NCI-H82 (cell line): Measurements from ENCODE around the gene ZBTB18.

ENCODE experiments used
- DNase-seq: peaks from one replicate; lab custom pipeline; 2025; lab: John Stamatoyannopoulos, UW

ZBTB18 gene

DNA sequence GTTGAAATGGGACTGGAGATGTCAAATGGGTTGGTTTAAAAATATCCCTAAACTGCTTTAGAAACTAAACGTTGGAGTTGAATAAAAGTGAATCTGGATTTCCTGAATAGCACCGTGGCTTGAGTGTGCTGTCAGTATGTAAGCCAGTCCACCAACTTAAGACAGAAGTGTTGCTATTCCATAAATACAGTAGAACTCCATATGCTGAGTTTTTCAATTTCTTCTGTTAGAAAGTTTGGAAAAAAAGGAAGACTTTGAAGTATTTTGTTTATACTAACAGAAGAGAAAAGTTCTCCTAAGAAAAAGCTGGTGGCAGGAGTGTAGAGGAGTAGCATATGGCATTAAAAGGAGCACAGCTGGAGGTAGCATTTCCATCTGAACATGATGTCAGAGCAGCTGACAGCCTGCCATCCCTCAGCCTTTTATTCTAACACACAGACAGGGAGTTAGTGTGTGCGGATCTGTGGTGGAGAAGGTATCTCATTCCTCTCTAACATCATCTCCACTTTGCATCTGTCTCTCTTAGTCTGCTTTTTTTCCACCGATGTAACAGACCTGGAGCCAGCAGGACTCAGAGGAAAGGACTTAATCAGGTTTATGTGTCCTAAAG, at the start of gene ZBTB18:
ZBTB18 (plus strand) TSS at position 449 of the 610 bp plus-strand sequence; CDS start at position 598, 149 bp downstream.
- DNase-seq, result peak; percentile 99

DNA sequence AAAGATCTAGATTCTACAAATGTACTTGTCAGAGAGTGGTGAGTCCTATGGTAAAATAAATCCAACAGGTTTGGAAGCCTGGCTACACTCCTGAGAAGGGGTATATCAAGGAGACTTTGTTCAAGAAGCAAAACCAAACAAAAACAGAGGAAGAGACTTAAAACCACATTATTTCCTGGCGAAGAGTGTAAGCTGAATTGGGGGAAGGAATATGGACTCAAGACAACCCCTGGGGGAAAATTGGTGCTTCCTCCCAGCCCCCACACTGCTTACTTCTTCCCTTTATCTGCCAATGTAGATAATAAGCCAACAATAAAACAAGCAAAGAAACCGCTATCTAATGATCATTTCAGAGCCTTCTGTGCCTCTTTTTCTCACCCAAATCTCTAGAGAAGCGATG, 48.4 kb upstream of the ZBTB18 start:
- no peak for DNase-seq

DNA sequence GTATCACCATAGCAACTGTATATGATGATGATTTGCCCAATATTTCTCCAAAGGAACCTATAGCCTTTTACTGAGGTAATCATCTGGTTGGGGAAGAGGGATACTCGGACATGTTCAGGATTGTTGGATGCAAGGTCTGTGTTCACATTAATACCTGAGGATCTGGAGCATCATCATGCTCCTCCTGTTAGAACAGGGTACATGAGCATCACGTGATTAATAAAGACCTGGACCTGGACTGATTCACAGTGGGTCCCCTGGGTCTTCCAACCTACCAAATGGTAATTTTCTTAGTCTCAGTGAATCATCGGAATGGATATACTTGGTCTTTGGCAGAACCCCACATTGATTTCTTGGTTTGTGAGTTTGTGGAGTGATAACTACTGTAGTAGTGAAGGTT, 45.6 kb upstream of the ZBTB18 start:
- no peak for DNase-seq

DNA sequence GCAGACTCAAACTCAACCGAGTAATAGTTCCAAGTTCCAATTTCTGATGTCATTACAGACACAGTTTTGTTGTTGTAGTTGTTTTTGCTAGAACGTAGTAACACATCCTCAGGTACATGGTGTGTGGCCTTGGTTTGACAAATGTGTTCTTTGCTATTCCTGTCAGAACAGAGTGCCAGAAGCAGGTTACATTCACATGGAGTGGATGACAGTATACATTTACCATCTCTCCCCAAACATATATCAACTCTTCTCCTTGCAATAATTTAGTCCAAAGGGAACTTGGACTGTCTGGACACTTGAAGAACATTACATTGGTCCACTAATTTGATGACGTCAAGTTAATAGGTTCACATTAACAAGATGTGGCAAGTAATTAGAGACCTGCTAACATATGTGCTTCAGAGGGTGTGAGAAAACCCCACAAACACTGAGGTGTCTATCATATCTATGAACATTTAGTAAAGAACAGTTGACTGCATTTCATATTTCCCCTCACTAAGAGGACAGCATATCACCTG, 44.6 kb upstream of the ZBTB18 start:
- no peak for DNase-seq

DNA sequence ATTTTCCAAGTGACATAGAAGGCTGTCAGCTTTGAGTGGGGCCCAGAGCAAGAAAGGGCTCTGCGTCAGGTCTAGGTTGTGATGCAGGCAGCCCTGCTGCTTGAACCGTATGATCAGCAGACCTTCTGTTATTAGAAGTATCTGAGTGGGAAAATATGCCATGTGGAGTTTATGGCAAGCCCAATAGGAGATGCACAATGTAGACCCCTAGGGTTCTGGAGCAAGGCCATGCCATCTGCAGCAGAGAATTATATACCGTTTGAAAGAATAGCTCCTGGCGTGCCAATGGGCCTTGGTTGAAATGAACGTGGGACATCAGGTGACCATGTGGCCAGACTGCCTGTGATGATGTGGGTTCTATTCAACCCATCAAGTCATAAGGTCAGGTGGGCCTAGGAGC, 44.1 kb upstream of the ZBTB18 start:
- no peak for DNase-seq

DNA sequence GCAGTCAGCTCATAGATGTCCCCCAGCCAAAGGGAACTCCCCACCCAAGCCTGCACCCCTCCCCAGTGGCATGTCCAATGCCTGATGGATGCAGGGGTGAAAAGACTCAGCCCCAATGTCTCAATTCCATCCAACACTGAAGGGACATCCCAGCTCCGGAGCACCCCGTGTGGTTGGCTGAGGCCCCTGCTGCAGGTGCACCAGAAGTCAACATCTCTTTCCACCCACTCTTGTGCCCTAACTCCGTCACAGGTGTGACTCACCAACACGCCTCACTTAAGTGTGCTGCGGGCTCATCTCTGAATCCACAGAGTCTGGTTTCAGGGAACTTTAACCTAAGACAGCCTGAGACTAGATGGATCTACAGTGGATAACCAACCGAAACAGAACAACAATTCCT, 40.9 kb upstream of the ZBTB18 start:
- no peak for DNase-seq

DNA sequence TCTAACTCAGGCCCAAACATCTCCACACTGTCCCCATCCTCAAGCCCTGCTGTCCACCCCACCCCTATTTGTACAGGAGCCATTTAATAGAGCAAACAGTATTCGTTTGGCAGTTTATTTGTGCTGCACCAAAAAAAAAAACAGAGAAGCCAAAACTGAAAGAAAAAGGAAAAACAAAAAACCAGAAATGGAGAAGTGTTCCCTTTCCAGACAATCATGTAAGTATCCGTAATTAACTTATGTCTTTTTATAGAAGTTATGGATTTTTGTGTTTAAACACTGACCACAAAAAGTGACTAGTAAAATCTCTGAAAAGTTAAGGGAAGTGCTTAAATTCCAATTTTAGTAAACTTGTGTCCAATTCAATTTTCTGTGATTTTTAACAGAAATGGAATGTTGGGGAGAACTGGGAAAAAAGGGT, 40.4 kb upstream of the ZBTB18 start:
- DNase-seq, result no peak

DNA sequence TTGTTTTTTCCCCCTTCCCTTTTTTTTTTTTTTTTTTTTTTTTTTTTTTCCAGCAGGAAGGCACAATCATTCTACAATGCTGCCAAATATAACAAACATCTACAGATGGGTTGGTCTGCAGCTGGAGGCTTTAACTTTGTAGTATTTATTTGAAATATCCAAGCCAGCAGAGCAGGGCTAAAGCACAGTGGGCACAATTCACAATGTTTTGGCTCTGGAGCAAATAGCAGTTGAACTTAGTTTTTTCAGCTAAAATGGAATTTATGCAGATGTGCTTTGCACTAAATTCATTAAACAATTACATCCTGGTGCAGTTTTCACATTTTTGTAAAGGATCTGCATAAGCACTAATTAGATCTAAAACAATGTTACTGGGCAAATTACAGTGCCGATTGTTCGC, 39.8 kb upstream of the ZBTB18 start:
- DNase-seq, result no peak

DNA sequence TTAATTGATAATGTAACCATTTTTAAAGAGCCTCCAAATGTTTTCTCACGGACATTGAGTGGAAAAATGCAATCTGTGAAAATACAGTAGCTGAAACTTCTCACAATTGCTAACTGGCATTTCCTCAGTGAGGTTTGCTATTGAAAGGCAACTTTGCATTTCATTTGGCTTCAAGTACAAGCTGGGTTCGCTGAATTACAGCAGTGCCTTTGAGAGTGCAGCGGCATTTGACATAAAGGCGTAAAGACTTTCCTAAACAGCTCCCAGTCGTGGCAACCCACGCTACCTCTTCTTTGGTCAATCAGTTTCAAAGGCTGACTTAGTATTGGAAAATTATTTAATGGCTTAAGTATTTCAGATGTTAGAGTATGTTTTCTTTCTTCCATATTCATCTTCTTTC, 39.3 kb upstream of the ZBTB18 start:
- DNase-seq, result no peak

DNA sequence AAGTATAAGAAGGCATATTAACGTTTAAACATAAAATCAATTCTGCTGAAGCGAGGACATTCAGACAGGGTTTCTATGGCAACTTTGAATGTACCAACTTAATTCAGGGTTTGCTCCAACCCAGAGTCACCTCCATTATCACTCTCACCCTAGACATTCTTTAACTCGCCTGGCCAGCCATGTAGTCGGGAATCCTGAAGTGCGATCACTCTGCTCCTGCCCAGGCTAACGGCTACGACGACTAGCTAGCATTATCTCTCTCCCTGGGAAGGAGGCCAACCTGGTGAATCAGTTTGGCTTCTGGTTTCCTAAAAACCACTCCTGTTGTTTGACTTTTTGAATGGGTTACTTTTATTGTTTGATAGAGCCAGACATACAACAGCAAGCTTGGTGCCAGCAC, 38.9 kb upstream of the ZBTB18 start:
- DNase-seq, result no peak

DNA sequence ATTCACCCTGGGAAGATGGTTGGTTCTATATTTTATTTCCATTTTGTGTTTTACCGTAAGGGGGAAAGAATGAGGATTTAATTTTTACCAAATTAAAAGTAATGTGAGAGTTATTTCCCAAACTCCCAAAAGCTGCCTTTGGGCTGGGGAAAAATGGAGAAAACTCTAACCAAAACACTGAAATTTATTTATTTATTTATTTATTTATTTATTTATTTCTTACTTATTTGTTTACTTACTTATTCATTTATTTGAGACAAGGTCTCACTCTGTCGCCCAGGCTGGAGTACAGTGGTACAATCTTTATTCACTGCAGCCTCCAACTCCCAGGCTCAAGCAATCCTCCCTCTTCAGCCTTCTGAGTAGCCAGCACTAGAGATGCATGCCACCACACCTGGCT, 38.0 kb upstream of the ZBTB18 start:
- DNase-seq, result no peak

DNA sequence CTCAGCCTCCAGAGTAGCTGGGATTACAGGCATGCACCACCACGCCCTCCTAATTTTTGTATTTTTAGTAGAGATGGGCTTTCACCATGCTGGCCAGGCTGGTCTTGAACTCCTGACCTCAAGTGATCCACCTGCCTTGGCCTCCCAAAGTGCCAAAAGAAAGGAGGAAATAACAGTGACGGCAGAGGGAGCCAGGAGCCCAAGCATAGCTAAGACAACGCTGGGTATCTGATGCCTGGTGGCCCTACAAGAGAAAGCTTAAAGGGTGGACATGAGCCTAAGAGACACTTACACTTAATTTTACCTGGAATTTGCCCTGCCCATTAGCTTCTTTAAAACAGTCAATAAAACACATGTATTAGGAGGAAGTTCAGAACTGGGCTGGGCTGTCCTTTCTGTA, 36.2 kb upstream of the ZBTB18 start:
- peak; percentile 21 for DNase-seq

DNA sequence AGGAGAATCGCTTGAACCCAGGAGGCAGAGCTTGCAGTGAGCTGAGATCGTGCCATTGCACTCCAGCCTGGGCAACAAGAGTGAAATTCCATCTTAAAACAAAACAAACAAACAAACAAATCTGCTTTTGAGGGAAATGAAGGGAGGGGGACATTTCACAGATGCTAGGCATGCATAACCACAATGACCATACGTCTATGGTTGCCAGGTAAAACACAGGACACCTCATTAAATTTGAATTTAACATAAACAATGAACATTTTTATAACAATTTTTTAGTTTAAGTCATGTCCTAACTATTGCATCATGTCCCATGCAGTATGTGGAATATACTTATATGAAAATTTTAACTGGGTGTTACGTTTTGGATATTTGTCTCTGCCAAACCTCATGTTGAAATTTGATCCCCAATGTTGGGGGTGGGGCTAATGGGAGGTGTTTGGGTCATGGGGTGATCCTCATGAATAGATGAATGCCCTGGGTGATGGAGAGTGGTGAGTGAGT, 31.0 kb upstream of the ZBTB18 start:
- no peak for DNase-seq

DNA sequence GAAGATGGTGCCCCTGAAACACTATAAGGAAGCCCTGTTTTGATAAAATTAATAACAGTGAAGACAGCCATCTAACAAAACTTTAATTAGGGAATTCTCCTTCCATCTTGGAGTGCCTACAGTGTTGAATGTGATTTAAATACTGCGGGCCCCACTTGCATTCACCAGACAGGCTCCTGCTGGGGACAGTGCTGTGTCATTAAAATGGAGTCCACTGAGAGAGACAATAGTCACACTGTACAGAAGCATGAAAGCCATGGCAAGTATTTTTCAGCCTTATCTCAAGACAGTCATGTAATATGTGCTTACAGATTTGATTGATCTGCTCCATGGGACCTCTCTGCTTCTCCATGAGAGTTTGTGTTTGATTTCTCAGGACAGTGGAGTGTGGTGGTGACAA, 29.7 kb upstream of the ZBTB18 start:
- no peak for DNase-seq

DNA sequence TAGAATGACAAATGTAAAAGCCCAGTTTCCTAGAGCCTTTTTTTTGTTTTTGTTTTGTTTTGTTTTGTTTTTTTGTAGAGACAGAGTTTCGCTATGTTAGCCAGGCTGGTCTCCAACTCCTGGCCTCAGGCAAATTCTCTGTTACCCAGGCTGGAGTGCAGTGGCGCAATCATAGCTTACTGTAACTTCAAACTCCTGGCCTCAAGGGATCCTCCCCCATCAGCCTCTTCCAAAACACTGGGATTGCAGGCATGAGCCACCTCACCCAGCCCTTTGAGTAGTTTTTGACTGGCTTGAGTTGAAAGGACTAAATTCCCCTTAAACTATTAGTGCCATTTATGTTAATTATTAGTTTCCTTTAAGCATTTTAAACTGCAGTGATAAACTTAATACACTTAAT, 28.8 kb upstream of the ZBTB18 start:
- DNase-seq, result no peak

DNA sequence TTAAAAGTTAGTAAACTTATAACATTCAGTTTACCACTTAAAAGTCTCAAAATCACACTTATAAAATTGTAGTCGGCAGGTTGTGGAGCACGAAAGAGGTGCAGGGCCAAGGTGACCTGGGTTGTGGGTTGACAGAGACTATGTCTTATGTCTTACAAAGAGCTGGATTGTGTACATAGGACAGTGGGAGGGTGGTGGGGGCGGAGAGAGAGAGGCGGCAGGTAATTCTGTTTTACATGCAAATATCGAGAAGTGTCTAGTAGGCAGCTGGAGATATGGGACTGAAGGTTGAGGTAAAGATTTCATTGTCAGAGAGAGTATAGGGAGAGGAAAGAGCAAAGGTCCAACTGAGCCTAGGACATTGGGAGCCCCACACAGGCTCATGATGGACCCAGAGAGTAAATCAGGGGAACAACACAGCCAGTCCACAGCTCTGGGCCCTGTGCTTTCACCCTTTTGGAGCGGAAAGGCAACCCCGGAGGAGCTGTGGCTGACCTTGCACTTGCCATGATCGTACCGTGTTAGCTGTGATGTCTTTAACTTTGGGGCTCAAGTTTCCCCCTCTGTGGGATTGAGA, 28.1 kb upstream of the ZBTB18 start:
- DNase-seq, result no peak

DNA sequence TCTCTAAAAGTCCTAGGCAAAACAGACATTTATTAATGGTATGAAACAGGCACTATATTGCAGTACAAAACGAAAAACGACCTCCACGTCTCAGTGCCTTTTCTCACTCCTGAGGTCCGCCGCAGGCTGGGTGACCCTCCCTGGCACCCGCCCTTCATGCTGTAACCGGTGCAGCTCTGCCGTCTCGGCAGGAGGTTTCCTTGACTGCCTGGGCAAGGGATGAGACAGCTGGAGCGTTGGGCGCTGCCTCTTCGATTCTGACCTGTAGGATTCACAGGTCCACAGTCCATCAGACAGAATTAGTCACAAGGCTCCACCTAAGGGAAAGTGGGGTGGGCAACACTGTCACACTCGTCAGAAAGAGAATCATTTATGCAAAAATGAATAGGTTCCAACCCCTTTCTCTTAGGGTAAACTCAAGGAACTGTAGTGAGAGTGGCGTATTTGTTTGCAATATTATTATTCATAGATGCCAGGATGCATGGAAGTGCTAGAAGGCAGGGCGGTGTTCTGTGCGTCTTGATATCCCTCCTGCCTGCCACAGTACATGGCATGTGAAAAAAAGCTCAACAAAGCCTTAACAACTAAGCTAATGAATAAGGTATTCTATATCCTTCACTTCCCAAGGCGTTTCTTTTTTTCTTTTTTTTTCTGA, 23.5 kb upstream of the ZBTB18 start:
- peak; percentile 75 for DNase-seq

DNA sequence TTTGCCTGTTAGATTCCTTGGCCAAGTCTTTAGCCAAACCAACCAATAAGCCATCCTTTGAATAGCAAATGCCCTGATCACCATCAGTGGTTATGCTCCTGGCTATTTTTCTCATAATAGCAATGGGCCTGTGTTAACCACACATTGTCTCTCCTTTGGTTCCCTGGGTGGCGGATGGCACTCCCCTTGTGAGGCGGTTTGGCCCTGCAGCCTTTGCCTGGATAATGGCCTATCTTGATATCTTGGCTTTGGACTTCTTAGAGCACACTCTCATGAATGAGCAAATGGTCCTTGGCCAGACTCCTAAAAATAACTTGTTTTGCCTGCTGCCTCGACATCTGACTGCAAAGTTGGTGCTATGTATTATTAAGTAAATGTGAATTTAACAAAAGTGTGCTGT, 22.4 kb upstream of the ZBTB18 start:
- no peak for DNase-seq

DNA sequence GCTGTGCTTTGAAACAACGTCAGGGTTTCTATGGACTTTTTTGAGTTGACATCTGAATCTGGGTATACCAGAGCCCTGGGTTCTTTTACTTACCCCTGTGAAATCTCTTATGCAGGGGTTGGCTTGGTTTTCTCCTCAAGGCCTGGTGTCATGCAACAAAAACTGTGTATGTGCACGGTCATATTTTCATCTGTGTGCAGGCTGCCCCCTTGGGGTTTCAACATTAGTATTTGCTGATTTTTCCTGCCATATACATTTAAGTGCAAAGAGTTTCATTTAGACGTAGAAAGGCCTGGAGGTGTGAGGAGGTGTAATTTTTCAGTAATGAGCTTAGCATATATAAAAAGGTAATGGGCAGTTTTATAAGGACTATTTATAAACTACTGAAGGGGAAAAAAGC, 22.0 kb upstream of the ZBTB18 start:
- DNase-seq, result no peak

DNA sequence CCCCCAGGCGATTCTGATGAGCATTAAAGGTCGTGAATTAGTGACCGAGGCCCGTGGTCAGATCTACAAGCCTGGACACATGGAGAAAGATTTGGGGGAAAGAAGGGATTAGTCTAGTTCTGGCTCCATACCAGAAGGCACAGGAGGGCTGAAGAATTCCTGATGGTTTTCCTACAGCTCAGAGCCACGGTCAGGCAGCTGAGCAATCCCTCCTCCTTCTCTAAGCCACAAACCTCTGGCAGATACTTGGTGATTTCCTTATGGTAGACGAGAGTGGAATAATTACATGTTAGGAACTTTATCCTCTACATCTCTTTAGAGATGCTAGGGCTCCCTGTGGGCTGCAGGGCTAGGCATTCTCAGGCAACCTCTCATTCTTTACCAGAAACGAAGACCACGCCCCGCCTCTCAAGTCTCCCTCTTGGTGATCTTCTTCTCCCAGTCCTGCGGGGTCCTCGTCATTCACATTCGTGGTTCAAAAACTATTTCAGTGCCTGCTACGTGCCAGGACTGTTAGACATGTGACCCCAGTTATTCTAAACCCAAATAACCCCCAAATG, 20.5 kb upstream of the ZBTB18 start:
- no peak for DNase-seq

DNA sequence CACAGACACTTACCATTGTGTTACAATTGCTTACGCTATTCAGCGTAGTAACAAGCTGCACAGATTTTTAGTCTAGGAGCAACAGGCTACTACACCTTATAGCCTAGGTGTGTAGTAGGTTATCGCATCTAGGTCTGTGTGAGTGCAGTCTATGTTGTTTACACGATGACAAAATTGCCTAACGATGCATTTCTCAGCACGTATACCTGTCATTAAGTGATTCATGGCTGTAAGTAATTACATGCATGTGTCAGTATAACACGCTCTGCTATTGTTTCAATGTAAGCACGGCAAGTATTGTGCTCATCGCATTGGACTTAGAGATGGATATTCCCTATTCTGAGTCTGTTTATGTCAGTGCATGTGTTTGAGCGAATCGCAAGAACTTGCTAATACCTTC, 15.7 kb upstream of the ZBTB18 start:
- DNase-seq, result no peak

DNA sequence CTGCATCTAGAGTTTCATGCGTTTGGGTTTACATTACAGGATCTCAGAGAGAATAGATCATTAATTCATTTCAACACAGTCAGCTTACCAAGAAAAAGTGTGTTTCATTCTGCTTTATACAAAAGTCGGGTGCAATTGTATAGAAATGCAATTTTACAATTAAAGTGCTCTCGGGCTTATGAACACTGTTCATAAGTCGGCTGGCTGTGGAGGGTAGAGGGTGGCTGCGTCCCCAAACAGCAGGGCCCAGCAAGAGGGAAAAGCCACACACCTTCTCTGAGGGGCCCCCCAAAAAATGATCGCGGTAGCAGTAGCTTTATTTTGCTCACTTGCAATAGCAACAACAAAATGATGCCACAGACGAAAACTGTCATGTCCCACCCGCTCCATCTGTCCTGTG, 13.8 kb upstream of the ZBTB18 start:
- DNase-seq, result no peak

DNA sequence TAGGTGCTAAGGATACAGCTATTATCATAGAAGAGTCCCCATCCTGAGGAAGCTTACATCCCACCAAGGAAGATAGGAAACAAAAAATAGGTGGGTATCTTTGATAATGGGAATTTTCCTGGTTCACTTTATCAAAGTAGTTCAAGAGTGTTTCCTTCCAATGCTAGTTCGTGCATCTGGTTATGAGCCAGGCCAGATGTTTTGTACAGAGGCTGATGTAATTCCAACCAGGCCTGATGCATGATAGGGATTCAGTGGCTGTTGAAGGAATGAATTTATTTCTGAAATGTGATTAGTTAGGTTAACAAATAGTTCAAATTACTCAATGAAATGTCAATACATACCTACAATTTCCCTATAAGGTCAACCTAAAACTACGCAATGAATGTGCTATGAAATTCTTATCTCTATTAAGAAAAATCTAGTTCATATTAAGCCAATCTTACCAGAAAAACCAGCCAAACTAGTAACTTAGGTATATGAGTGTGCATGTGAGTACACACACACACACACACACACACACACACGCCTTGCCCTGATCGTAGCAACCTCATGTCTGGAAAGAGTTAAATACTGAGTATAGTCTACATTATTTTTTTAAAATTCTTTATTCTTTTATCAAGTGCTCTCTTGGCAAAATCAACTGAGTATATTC, 9.5 kb upstream of the ZBTB18 start:
- no peak for DNase-seq
